GM23248 (cell line): Measurements from ENCODE around the gene CDC27. TPM values are rescaled to one million over a fixed set of nuclear protein-coding genes. Genes with fewer than 3 reads are reported as not detected.

Experiments used
- DNase-seq: peaks from one replicate; pipeline ENCODE4 v3.0.0-alpha.2; 2015
- H2AFZ ChIP-seq: fragments of 200-600 bp; sonication (generic); 2 replicates; pipeline ENCODE4 v1.6.1; 2016; ENCODE audit warnings: antibody characterized with exemption
- H3F3A ChIP-seq: fragments of 200-600 bp; sonication (generic); 2 replicates; pipeline ENCODE4 v1.6.1; 2016; ENCODE audit warnings: mild to moderate bottlenecking, antibody characterized with exemption, mixed run types; ENCODE audit not compliant: insufficient read depth
- H3K27ac ChIP-seq: fragments of 200-600 bp; sonication (generic); 2 replicates; pipeline ENCODE4 v1.5.1; 2016; ENCODE audit warnings: mild to moderate bottlenecking
- H3K27me3 ChIP-seq: fragments of 200-600 bp; sonication (generic); replicated peaks from 2 replicates; pipeline ENCODE4 v1.6.1; 2016; ENCODE audit warnings: mild to moderate bottlenecking; ENCODE audit not compliant: insufficient read depth
- H3K36me3 ChIP-seq: fragments of 200-600 bp; sonication (generic); 2 replicates; pipeline ENCODE4 v1.6.1; 2016; ENCODE audit warnings: low read depth, mild to moderate bottlenecking
- H3K4me1 ChIP-seq: fragments of 200-600 bp; sonication (generic); 2 replicates; pipeline ENCODE4 v1.6.1; 2016; ENCODE audit warnings: mild to moderate bottlenecking; ENCODE audit not compliant: insufficient read depth
- H3K4me2 ChIP-seq: fragments of 200-600 bp; sonication (generic); one replicate; pipeline ENCODE4 v1.6.1; 2016; ENCODE audit warnings: mild to moderate bottlenecking; ENCODE audit not compliant: unreplicated experiment
- H3K4me3 ChIP-seq: fragments of 200-600 bp; sonication (generic); 2 replicates; pipeline ENCODE4 v1.5.1; 2016; ENCODE audit warnings: mild to moderate bottlenecking
- H3K79me2 ChIP-seq: fragments of 200-600 bp; sonication (generic); 2 replicates; pipeline ENCODE4 v1.6.1; 2016; ENCODE audit warnings: mild to moderate bottlenecking; ENCODE audit not compliant: insufficient read depth
- H3K9ac ChIP-seq: fragments of 200-600 bp; sonication (generic); 2 replicates; pipeline ENCODE4 v1.6.1; 2016; ENCODE audit warnings: mild to moderate bottlenecking
- H3K9me2 ChIP-seq: fragments of 200-600 bp; sonication (generic); 2 replicates; pipeline ENCODE4 v1.6.1; 2016; ENCODE audit warnings: mixed run types, mild to moderate bottlenecking, moderate library complexity; ENCODE audit not compliant: insufficient read depth
- H3K9me3 ChIP-seq: fragments of 200-600 bp; sonication (generic); one replicate; pipeline ENCODE4 v1.6.1; 2017; ENCODE audit warnings: low read depth
- H4K20me1 ChIP-seq: fragments of 200-600 bp; sonication (generic); 2 replicates; pipeline ENCODE4 v1.6.0; 2016; ENCODE audit not compliant: insufficient read depth
- EZH2 ChIP-seq: fragments of 200-600 bp; sonication (generic); IDR thresholded peaks from 2 replicates; pipeline ENCODE4 v1.6.1; 2018; ENCODE audit warnings: antibody characterized with exemption, mild to moderate bottlenecking; ENCODE audit not compliant: insufficient read depth, poor library complexity, severe bottlenecking
- EZH2phosphoT487 ChIP-seq: fragments of 200-600 bp; sonication (generic); IDR thresholded peaks from 2 replicates; pipeline ENCODE4 v1.6.1; 2018; ENCODE audit warnings: antibody characterized with exemption, moderate library complexity, mild to moderate bottlenecking, low read depth; ENCODE audit not compliant: insufficient read depth
- WGBS, 2 experiments: methylation state at CpG; one replicate each; pipeline ENCODE4 v1.1.6; 2015 to 2017; ENCODE audit warnings: low lambda C conversion rate in 2 of 2, low coverage in 1 of 2; ENCODE audit errors: missing lambda C conversion rate in 2 of 2; 5-methylcytosine and 5-hydroxymethylcytosine counted together
- in situ Hi-C: fragments of 300-500 bp; cut with MboI; formaldehyde crosslinking; loops from 2 replicates; pipeline ENCODE4 v1.15.0; 2020
- polyA plus RNA-seq: library from polyadenylated mRNA; unstranded; fragments of >200 nt; fragmentation: Nextera tagmentation; extraction: Ambion mirVana; gene quantifications from 2 replicates; pipeline ENCODE4 v1.2.1, GENCODE V29; 2016
- total RNA-seq: library from RNA; depleted of rRNA; stranded (reverse); fragments of >200 nt; shearing (Covaris generic); gene quantifications from 2 replicates; pipeline ENCODE4 v1.2.3, GENCODE V29; 2014

CDC27 gene
- total and polyA plus RNA-seq, 2 experiments from 2014 or later = 91.5 to 106 TPM

DNA sequence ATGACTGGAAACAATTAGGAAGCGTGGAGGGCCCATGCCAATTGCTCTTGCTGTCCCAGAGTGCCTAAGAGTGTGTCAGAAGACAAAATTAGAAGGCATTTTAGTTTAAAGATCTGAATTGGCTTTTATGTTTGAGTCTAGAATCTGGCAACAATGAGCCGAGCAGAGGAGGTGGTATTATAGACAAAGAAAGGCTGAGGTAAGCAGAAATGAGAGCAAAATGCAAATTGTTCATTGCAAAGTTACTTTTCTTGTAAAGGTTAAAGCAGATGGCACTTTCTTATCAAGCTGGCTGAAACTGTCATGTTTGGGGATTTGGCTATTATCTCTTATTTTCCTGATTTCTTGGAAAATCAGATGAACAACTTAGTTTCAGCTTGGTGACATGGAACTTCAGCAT, 23.4 kb upstream of the CDC27 start:
- no peaks in the 10 kb centered on the region for H3K9me2 ChIP-seq
- no peak overlapping the region for H3K27ac ChIP-seq
- in situ Hi-C loops = no loop called here
- H3F3A ChIP-seq = no peaks in the 10 kb centered on the region
- H3K4me1 ChIP-seq = no peaks in the 10 kb centered on the region
- DNase-seq = no peak
- H3K4me3 ChIP-seq = no peak overlapping the region
- 84 to 86% methylated on average over 2 of the region's 2 CpGs for WGBS, 2 experiments
- no peaks in the 10 kb centered on the region for H3K9me3 ChIP-seq
- H3K27me3 ChIP-seq = no peaks in the 10 kb centered on the region
- no peak overlapping the region for H2AFZ ChIP-seq
- no peak overlapping the region for H3K9ac ChIP-seq
- no peaks in the 10 kb centered on the region for H3K79me2 ChIP-seq
- no peaks in the 10 kb centered on the region for H4K20me1 ChIP-seq
- no peak for TF ChIP-seq EZH2phosphoT487
- no peak for TF ChIP-seq EZH2
- no peaks in the 10 kb centered on the region for H3K36me3 ChIP-seq
- H3K4me2 ChIP-seq = no peak overlapping the region

- in situ Hi-C loops = no loop called here
- peaks cover 4% of the 10 kb centered on the region for H3F3A ChIP-seq
- no peak overlapping the region for H3K4me3 ChIP-seq
- H3K36me3 ChIP-seq = no peaks in the 10 kb centered on the region
- H3K9ac ChIP-seq = no peak overlapping the region
- H3K4me2 ChIP-seq = no peak overlapping the region
- 88 to 98% methylated on average over 2 of the region's 2 CpGs for WGBS, 2 experiments
- H3K4me1 ChIP-seq = peaks cover under 1% of the 10 kb centered on the region; the same call in 1 of the 2 replicates
- no peaks in the 10 kb centered on the region for H3K79me2 ChIP-seq
- H3K27me3 ChIP-seq = no peaks in the 10 kb centered on the region
- TF ChIP-seq EZH2phosphoT487 (no peak), EZH2 (no peak)
- no peaks in the 10 kb centered on the region for H3K9me3 ChIP-seq
- no peak for DNase-seq
- no peak overlapping the region for H2AFZ ChIP-seq
- H4K20me1 ChIP-seq = no peaks in the 10 kb centered on the region
- no peak overlapping the region for H3K27ac ChIP-seq
- no peaks in the 10 kb centered on the region for H3K9me2 ChIP-seq
These were observed 21.7 kb upstream of the CDC27 start for GRCh38 chr17:47210779-47211178.

GRCh38 chr17:47210105-47210504, 21.0 kb upstream of the CDC27 start:
- Histone ChIP-seq H3K27ac (no peak overlapping the region), H3K27me3 (no peaks in the 10 kb centered on the region), H3K4me1 (peaks cover 6% of the 10 kb centered on the region), H3F3A (peaks cover 8% of the 10 kb centered on the region), H4K20me1 (no peaks in the 10 kb centered on the region), H3K9me3 (no peaks in the 10 kb centered on the region), H3K79me2 (no peaks in the 10 kb centered on the region), H3K9me2 (no peaks in the 10 kb centered on the region), H3K9ac (no peak overlapping the region), H3K4me3 (no peak overlapping the region), H3K36me3 (no peaks in the 10 kb centered on the region), H2AFZ (no peak overlapping the region), H3K4me2 (no peak overlapping the region)
- no peak for DNase-seq
- WGBS, 2 experiments = 67 to 68% methylated on average over 2 to 3 of the region's 3 CpGs
- TF ChIP-seq EZH2 (no peak), EZH2phosphoT487 (no peak)
- in situ Hi-C loops = no loop called here

- Histone ChIP-seq H3K4me1 (peaks cover 12% of the 10 kb centered on the region), H3K36me3 (no peaks in the 10 kb centered on the region), H3K27ac (no peak overlapping the region), H3K4me3 (no peak overlapping the region), H3K27me3 (no peaks in the 10 kb centered on the region), H4K20me1 (no peaks in the 10 kb centered on the region), H3K9me2 (no peaks in the 10 kb centered on the region), H3K4me2 (no peak overlapping the region), H2AFZ (no peak overlapping the region), H3K9me3 (no peaks in the 10 kb centered on the region), H3K79me2 (no peaks in the 10 kb centered on the region), H3K9ac (no peak overlapping the region), H3F3A (peaks cover 13% of the 10 kb centered on the region)
- no peak for TF ChIP-seq EZH2
- 84 to 91% methylated on average over 3 of the region's 3 CpGs for WGBS, 2 experiments
- DNase-seq = no peak
- in situ Hi-C loops = no loop called here
These were observed 20.4 kb upstream of the CDC27 start for GRCh38 chr17:47209499-47209898.
